ENCODE data around the gene MAP3K6. TPM values are rescaled to one million over a fixed set of nuclear protein-coding genes. Genes with fewer than 3 reads are reported as not detected.

Gene MAP3K6
- total and polyA plus RNA-seq, 2 donors (not counting 3 experiments of a cell fraction or from before 2014, with no cell fraction given): 9.9 to 12.4 TPM

DNA sequence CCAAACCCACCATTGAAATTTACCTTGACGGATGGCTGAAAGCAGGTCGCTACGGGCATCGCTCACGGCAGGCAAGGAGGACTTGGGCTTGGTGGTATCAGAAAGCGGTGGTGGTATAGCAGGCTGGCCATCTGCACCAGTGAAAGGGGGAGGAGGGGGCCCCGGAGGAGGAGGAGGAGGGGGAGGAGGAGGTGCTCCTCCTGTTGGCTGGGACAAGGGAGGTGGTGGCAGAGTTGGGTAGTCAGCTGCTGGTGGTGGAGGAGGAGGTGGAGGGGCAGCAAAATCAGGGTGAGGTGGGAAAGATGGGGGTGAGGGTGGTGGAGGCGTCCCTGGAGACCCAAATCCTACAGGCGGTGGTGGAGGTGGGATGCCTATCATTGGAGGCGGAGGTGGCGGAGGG is 42.9 kb upstream of the MAP3K6 start:
- Histone ChIP-seq H3K4me2 (ENCODE audit: insufficient read depth, low read length) (no peak overlapping the region), H4K20me1 (replicated peaks; ENCODE audit: control insufficient read depth, extremely low read depth, insufficient read depth, low read length) (no peaks in the 10 kb centered on the region), H3K9me3 (replicated peaks; ENCODE audit: control insufficient read depth, insufficient read depth, low read length) (no peaks in the 10 kb centered on the region), H3K36me3 (ENCODE audit: control insufficient read depth in 2 of 2, extremely low read depth in 1 of 2, insufficient read depth in 2 of 2, low read length in 2 of 2) (peaks cover 46 to 65% of the 10 kb centered on the region in 2 experiments), H2AFZ (ENCODE audit: low read depth, low read length) (no peak overlapping the region), H3K9ac (replicated peaks; ENCODE audit: extremely low read depth, insufficient read depth, low read length) (no peak overlapping the region), H3K4me3 (replicated peaks in 1 of 3; ENCODE audit: insufficient read depth in 1 of 3, low read depth in 1 of 3, low read length in 3 of 3) (no peak overlapping the region), H3K27me3 (ENCODE audit: control insufficient read depth in 2 of 2, insufficient read depth in 2 of 2, low read length in 2 of 2) (no peaks in the 10 kb centered on the region), H3K27ac (ENCODE audit: insufficient read depth, low read depth, low read length) (no peak overlapping the region), H3K79me2 (ENCODE audit: control insufficient read depth, insufficient read depth, low read length) (no peaks in the 10 kb centered on the region), H3K4me1 (ENCODE audit: control insufficient read depth, extremely low read depth, insufficient read depth, low read length) (no peaks in the 10 kb centered on the region), H3K9me1 (replicated peaks; ENCODE audit: control insufficient read depth, extremely low read depth, insufficient read depth, low read length) (no peaks in the 10 kb centered on the region)
- dilution Hi-C loops (cut with MboI; ENCODE audit: extremely low pct_ligation_motif_present, low sequenced_read_pairs): loop anchor here (25.0 kb wide), 1 partner anchor 178 kb away; no protein-coding TSS in a partner anchor
- intact Hi-C loops (cut with micrococcal nuclease): no loop called here
- TF ChIP-seq POLR2A (IDR thresholded peaks at IDR 0.05; ENCODE audit: low read depth, low read length) (no peak), EZH2 (IDR thresholded peaks at IDR 0.05; ENCODE audit: borderline replicate concordance, low read depth, low read length, severe bottlenecking) (no peak), POLR2AphosphoS5 (IDR thresholded peaks at IDR 0.05; ENCODE audit: insufficient read depth, low read depth, low read length) (no peak), GATA2 (IDR thresholded peaks at IDR 0.05; ENCODE audit: insufficient read depth, insufficient read length, low read depth, low read length) (no peak), JUN (IDR thresholded peaks at IDR 0.05; ENCODE audit: borderline replicate concordance, insufficient read depth, insufficient read length, low read depth) (no peak), MYC (IDR thresholded peaks at IDR 0.05; ENCODE audit: low read depth, low read length) (no peak), FOS (IDR thresholded peaks at IDR 0.05; ENCODE audit: borderline replicate concordance, insufficient read depth, low read length) (no peak)
- TF ChIP-seq, protein P1, sequence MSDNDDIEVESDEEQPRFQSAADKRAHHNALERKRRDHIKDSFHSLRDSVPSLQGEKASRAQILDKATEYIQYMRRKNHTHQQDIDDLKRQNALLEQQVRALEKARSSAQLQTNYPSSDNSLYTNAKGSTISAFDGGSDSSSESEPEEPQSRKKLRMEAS (IDR thresholded peaks at IDR 0.05; ENCODE audit: insufficient read depth, insufficient read length): no peak
- TF ChIP-seq, protein P2, sequence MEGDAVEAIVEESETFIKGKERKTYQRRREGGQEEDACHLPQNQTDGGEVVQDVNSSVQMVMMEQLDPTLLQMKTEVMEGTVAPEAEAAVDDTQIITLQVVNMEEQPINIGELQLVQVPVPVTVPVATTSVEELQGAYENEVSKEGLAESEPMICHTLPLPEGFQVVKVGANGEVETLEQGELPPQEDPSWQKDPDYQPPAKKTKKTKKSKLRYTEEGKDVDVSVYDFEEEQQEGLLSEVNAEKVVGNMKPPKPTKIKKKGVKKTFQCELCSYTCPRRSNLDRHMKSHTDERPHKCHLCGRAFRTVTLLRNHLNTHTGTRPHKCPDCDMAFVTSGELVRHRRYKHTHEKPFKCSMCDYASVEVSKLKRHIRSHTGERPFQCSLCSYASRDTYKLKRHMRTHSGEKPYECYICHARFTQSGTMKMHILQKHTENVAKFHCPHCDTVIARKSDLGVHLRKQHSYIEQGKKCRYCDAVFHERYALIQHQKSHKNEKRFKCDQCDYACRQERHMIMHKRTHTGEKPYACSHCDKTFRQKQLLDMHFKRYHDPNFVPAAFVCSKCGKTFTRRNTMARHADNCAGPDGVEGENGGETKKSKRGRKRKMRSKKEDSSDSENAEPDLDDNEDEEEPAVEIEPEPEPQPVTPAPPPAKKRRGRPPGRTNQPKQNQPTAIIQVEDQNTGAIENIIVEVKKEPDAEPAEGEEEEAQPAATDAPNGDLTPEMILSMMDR (IDR thresholded peaks at IDR 0.05; ENCODE audit: extremely low read depth in 1 of 2, insufficient read depth in 1 of 2, low read depth in 1 of 2, low read length in 2 of 2): no peak
- CTCF ChIA-PET: interaction anchor here (1.0 to 1.5 kb wide), 3 partner anchors 9 to 18 kb away, joined by 3 to 4 read pairs (median 3); no protein-coding TSS in a partner anchor
- no peak for DNase-seq (ENCODE audit: low read depth, low spot score)
- FAIRE-seq: no peak
- BruUV-seq (replicated peaks): no TSS peak
- POLR2A ChIA-PET: no interaction called here

All from endothelial cell of umbilical vein (primary cell).